ENCODE results near the gene ARF1. TPM values are rescaled to one million over a fixed set of nuclear protein-coding genes. Genes with fewer than 3 reads are reported as not detected.

Gene ARF1
- total and polyA plus RNA-seq, 2 of the 13 experiments (the other 11 are each of a cell fraction or from before 2014, with no cell fraction given), result 186 to 327 TPM

- peaks cover 29% of the 10 kb centered on the region for H3K4me1 ChIP-seq (ENCODE audit: insufficient read depth, low read length)
- in situ Hi-C loops (cut with HindIII; ENCODE audit: extremely low pct_ligation_motif_present, low pct_unique_long_range_greater_than_20kb), result no loop called here
- CTCF ChIA-PET (ENCODE audit: low intra/inter-chr PET ratio, low total read pairs), result no interaction called here
Observed at GRCh38 chr1:228081144-228081543, 1.4 kb upstream of the ARF1 start.

More at GRCh38 chr1:228081144-228081543, 1.4 kb upstream of the ARF1 start:
- H3K36me3 ChIP-seq (replicated peaks in 1 of 2; ENCODE audit: control insufficient read depth in 1 of 2, insufficient read depth in 2 of 2, low read length in 2 of 2), result peaks cover 0 to 7% of the 10 kb centered on the region in 2 experiments; a peak in 1 of 5 replicates
- H3K79me2 ChIP-seq (ENCODE audit: insufficient read depth, low read length), result peaks cover 48% of the 10 kb centered on the region
- peak overlapping the region; percentile 70 to 93 (median 85) for H3K4me3 ChIP-seq (replicated peaks in 1 of 3; ENCODE audit: insufficient read depth in 1 of 3, low read depth in 2 of 3, low read length in 3 of 3)
- no peaks in the 10 kb centered on the region for H3K9me3 ChIP-seq (ENCODE audit: low read length)
- 66% methylated on average over 4 of the region's 7 CpGs for WGBS (ENCODE audit: low lambda C conversion rate)
- peak overlapping the region; percentile 96 for H3K4me2 ChIP-seq (ENCODE audit: low read depth, low read length)
- intact Hi-C loops (cut with micrococcal nuclease; ENCODE audit: unreplicated experiment), result loop anchor here (10.0 kb wide), 1 partner anchor 1146 kb away; no protein-coding TSS in a partner anchor
- H4K20me1 ChIP-seq (ENCODE audit: insufficient read depth, low read length), result peaks cover 29% of the 10 kb centered on the region
- no peak for ATAC-seq
- peak overlapping the region; percentile 100 for H3K9ac ChIP-seq (ENCODE audit: insufficient read depth, low read depth, low read length)
- peaks cover 0 to 3% of the 10 kb centered on the region in 2 experiments; a peak in 1 of 5 replicates for H3K27me3 ChIP-seq (ENCODE audit: control insufficient read depth in 1 of 2, insufficient read depth in 2 of 2, low read length in 2 of 2)
- POLR2A ChIA-PET, result interaction anchor here (1.1 to 1.6 kb wide), 3 partner anchors 25 to 84 kb away, joined by 4 to 18 read pairs (median 6); partner anchors contain the start of gene IBA57
- no peak for FAIRE-seq
- TF ChIP-seq MAX (IDR thresholded peaks at IDR 0.05) (peak; percentile 8; the same call in 1 of the 2 replicates), ZNF263 (CRISPR knock-in tag; IDR thresholded peaks at IDR 0.05) (no peak), ZNF317 (CRISPR knock-in tag; IDR thresholded peaks at IDR 0.05) (0 out of 2 replicates have a peak, but pooled peaks have one; percentile 16)
- TF ChIP-seq, protein P1, sequence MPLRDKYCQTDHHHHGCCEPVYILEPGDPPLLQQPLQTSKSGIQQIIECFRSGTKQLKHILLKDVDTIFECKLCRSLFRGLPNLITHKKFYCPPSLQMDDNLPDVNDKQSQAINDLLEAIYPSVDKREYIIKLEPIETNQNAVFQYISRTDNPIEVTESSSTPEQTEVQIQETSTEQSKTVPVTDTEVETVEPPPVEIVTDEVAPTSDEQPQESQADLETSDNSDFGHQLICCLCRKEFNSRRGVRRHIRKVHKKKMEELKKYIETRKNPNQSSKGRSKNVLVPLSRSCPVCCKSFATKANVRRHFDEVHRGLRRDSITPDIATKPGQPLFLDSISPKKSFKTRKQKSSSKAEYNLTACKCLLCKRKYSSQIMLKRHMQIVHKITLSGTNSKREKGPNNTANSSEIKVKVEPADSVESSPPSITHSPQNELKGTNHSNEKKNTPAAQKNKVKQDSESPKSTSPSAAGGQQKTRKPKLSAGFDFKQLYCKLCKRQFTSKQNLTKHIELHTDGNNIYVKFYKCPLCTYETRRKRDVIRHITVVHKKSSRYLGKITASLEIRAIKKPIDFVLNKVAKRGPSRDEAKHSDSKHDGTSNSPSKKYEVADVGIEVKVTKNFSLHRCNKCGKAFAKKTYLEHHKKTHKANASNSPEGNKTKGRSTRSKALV (CRISPR knock-in tag; IDR thresholded peaks at IDR 0.05), result 0 out of 2 replicates have a peak, but pooled peaks have one; percentile 5
- H2AFZ ChIP-seq (ENCODE audit: low read length), result no peak overlapping the region
- no peak for DNase-seq (ENCODE audit: low spot score)
- H3K27ac ChIP-seq (ENCODE audit: extremely low read length, insufficient read depth, low read length), result no peak overlapping the region
- BruUV-seq (replicated peaks), result no TSS peak
